Measurements from ENCODE around the gene SHROOM3. TPM values are rescaled to one million over a fixed set of nuclear protein-coding genes. Genes with fewer than 3 reads are reported as not detected.

Gene SHROOM3
- polyA plus RNA-seq, 3 donors, result 31.1 to 35.4 (median 34.9) TPM

GRCh38 chr4:76736414-76736813 lies 301.4 kb downstream of the SHROOM3 start:
- no peak for DNase-seq (ENCODE audit: low read depth in 3 of 3, low spot score in 2 of 3)

- DNase-seq (ENCODE audit: low read depth in 3 of 3, low spot score in 2 of 3), result no peak
These were observed 302.2 kb downstream of the SHROOM3 start for GRCh38 chr4:76737180-76737579.

- no peak for DNase-seq (ENCODE audit: low read depth in 3 of 3, low spot score in 2 of 3)
These were observed 302.7 kb downstream of the SHROOM3 start for GRCh38 chr4:76737771-76738085.

GRCh38 chr4:76738086-76738931 lies 303.3 kb downstream of the SHROOM3 start:
- no peak for DNase-seq (ENCODE audit: low read depth in 3 of 3, low spot score in 2 of 3)

GRCh38 chr4:76740192-76740591 lies 305.2 kb downstream of the SHROOM3 start:
- DNase-seq (ENCODE audit: low read depth in 3 of 3, low spot score in 2 of 3), result no peak

- DNase-seq (ENCODE audit: low read depth in 3 of 3, low spot score in 2 of 3), result no peak
These were observed 306.0 kb downstream of the SHROOM3 start for GRCh38 chr4:76740866-76741662.

GRCh38 chr4:76741663-76742020 lies 306.6 kb downstream of the SHROOM3 start:
- no peak for DNase-seq (ENCODE audit: low read depth in 3 of 3, low spot score in 2 of 3)

- DNase-seq (ENCODE audit: low read depth in 3 of 3, low spot score in 2 of 3), result no peak
These were observed 309.4 kb downstream of the SHROOM3 start for GRCh38 chr4:76744241-76744921.

- DNase-seq (ENCODE audit: low read depth in 3 of 3, low spot score in 2 of 3), result no peak
These were observed 310.2 kb downstream of the SHROOM3 start for GRCh38 chr4:76745240-76745639.

GRCh38 chr4:76747563-76747962 lies 312.5 kb downstream of the SHROOM3 start:
- no peak for DNase-seq (ENCODE audit: low read depth in 3 of 3, low spot score in 2 of 3)

GRCh38 chr4:76748649-76749048 lies 313.6 kb downstream of the SHROOM3 start:
- no peak for DNase-seq (ENCODE audit: low read depth in 3 of 3, low spot score in 2 of 3)

- no peak for DNase-seq (ENCODE audit: low read depth in 3 of 3, low spot score in 2 of 3)
These were observed 314.3 kb downstream of the SHROOM3 start for GRCh38 chr4:76749355-76749754.

- no peak for DNase-seq (ENCODE audit: low read depth in 3 of 3, low spot score in 2 of 3)
These were observed 315.7 kb downstream of the SHROOM3 start for GRCh38 chr4:76750716-76751115.

GRCh38 chr4:76751612-76752343 lies 316.7 kb downstream of the SHROOM3 start:
- DNase-seq (ENCODE audit: low read depth in 3 of 3, low spot score in 2 of 3), result no peak

- no peak for DNase-seq (ENCODE audit: low read depth in 3 of 3, low spot score in 2 of 3)
These were observed 318.0 kb downstream of the SHROOM3 start for GRCh38 chr4:76752861-76753501.

GRCh38 chr4:76753814-76754213 lies 318.8 kb downstream of the SHROOM3 start:
- peak in 2 of 3 donors; percentile 59 to 60 for DNase-seq (ENCODE audit: low read depth in 3 of 3, low spot score in 2 of 3)

GRCh38 chr4:76754439-76754838 lies 319.4 kb downstream of the SHROOM3 start:
- no peak for DNase-seq (ENCODE audit: low read depth in 3 of 3, low spot score in 2 of 3)

GRCh38 chr4:76755756-76756155 lies 320.7 kb downstream of the SHROOM3 start:
- DNase-seq (ENCODE audit: low read depth in 3 of 3, low spot score in 2 of 3), result no peak

- DNase-seq (ENCODE audit: low read depth in 3 of 3, low spot score in 2 of 3), result no peak
These were observed 321.4 kb downstream of the SHROOM3 start for GRCh38 chr4:76756416-76756815.

GRCh38 chr4:76757418-76757939 lies 322.4 kb downstream of the SHROOM3 start:
- DNase-seq (ENCODE audit: low read depth in 3 of 3, low spot score in 2 of 3), result no peak

All from right renal cortex interstitium (tissue), 3 donors.